Tibial nerve (tissue), 4 donors: Measurements from ENCODE around the gene KCNH2.

Experiments used
- EP300 ChIP-seq, 2 donors: sonication (generic); formaldehyde crosslinking; IDR thresholded peaks; one replicate each; pipeline ENCODE4 v1.6.1; 2017; ENCODE audit warnings: antibody characterized with exemption in 2 of 2, mild to moderate bottlenecking in 1 of 2
- POLR2A ChIP-seq, 2 donors: fragments of 450-650 bp; IDR thresholded peaks; one replicate each; pipeline ENCODE4 v1.6.1; 2017; ENCODE audit warnings: antibody characterized with exemption in 2 of 2, mild to moderate bottlenecking in 2 of 2, moderate library complexity in 2 of 2
- TF ChIP-seq, protein P1 (sequence below), 5 experiments: fragments of 200-600 bp in 3 of 5; fragments of 450-650 bp in 2 of 5; sonication (generic) in 3 of 5; IDR thresholded peaks; one replicate each; pipeline ENCODE4 v1.5.1; 2016 to 2019; ENCODE audit warnings: antibody characterized with exemption in 5 of 5, mild to moderate bottlenecking in 3 of 5, moderate library complexity in 2 of 5

DNA sequence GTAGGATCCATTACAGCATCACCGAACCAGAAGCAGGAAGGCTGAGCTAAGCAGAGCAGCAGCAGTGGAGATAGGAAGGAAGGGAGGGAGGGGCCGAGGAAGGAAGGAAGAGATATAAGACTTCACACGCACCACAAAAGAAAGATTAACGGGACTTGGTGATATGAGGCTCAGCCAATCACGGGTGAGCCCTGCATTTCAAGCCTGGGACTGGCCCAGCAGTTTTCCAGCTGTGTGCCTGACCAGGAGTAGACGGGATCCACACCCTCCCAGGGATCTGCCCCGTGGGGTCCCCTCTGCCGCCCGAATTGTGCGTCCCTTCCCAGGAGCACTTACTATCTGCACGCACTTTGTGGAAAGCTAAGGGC lies 30.0 kb upstream of the KCNH2 start:
- TF ChIP-seq, protein P1, sequence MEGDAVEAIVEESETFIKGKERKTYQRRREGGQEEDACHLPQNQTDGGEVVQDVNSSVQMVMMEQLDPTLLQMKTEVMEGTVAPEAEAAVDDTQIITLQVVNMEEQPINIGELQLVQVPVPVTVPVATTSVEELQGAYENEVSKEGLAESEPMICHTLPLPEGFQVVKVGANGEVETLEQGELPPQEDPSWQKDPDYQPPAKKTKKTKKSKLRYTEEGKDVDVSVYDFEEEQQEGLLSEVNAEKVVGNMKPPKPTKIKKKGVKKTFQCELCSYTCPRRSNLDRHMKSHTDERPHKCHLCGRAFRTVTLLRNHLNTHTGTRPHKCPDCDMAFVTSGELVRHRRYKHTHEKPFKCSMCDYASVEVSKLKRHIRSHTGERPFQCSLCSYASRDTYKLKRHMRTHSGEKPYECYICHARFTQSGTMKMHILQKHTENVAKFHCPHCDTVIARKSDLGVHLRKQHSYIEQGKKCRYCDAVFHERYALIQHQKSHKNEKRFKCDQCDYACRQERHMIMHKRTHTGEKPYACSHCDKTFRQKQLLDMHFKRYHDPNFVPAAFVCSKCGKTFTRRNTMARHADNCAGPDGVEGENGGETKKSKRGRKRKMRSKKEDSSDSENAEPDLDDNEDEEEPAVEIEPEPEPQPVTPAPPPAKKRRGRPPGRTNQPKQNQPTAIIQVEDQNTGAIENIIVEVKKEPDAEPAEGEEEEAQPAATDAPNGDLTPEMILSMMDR (IDR thresholded peaks at IDR 0.05): no peak
- TF ChIP-seq POLR2A (IDR thresholded peaks at IDR 0.05): no peak
- TF ChIP-seq EP300 (IDR thresholded peaks at IDR 0.05): no peak
